Endodermal cell (in vitro differentiated cells): Measurements from ENCODE around the gene FAT1. TPM values are rescaled to one million over a fixed set of nuclear protein-coding genes. Genes with fewer than 3 reads are reported as not detected.

ENCODE experiments used
- DNase-seq: peaks from one replicate; pipeline ENCODE4 v3.0.0-alpha.2; 2017
- H3K27ac ChIP-seq: 2 replicates; pipeline ENCODE4 v1.5.1; 2013; ENCODE audit warnings: mild to moderate bottlenecking, low read depth, low read length, moderate library complexity
- H3K27me3 ChIP-seq: 2 replicates; pipeline ENCODE4 v1.6.1; 2013; ENCODE audit warnings: mild to moderate bottlenecking, low read length, moderate library complexity; ENCODE audit not compliant: insufficient read depth, control insufficient read depth, poor library complexity, severe bottlenecking
- H3K36me3 ChIP-seq: 2 replicates; pipeline ENCODE4 v1.7.0; 2013; ENCODE audit warnings: mild to moderate bottlenecking, low read length, moderate library complexity; ENCODE audit not compliant: control insufficient read depth, insufficient read depth
- H3K4me1 ChIP-seq: one replicate; pipeline ENCODE4 v1.7.0; 2013; ENCODE audit warnings: low read length; ENCODE audit not compliant: control insufficient read depth, insufficient read depth
- H3K4me3 ChIP-seq: 2 replicates; pipeline ENCODE4 v1.5.1; 2013; ENCODE audit warnings: mild to moderate bottlenecking, low read length, moderate library complexity
- H3K9ac ChIP-seq: 2 replicates; pipeline ENCODE4 v1.6.1; 2013; ENCODE audit warnings: mild to moderate bottlenecking, low read length, moderate library complexity; ENCODE audit not compliant: poor library complexity, severe bottlenecking; ENCODE audit errors: extremely low read depth
- H3K9me3 ChIP-seq: 2 replicates; pipeline ENCODE4 v1.6.1; 2013; ENCODE audit warnings: mild to moderate bottlenecking, low read length, moderate library complexity; ENCODE audit not compliant: control insufficient read depth
- H3K27ac Mint-ChIP-seq: 2 replicates; pipeline ENCODE4 v1.8.0; 2020; ENCODE audit warnings: mixed read lengths
- H3K27me3 Mint-ChIP-seq: 2 replicates; pipeline ENCODE4 v1.8.0; 2021; ENCODE audit warnings: mild to moderate bottlenecking, mixed read lengths; ENCODE audit not compliant: insufficient read depth
- H3K36me3 Mint-ChIP-seq: 2 replicates; pipeline ENCODE4 v1.8.0; 2020; ENCODE audit warnings: low read depth, mixed read lengths
- H3K4me1 Mint-ChIP-seq: 2 replicates; pipeline ENCODE4 v1.8.0; 2020; ENCODE audit warnings: mixed read lengths
- H3K4me3 Mint-ChIP-seq: 2 replicates; pipeline ENCODE4 v1.8.0; 2020; ENCODE audit warnings: mild to moderate bottlenecking, moderate library complexity, mixed read lengths
- H3K9me3 Mint-ChIP-seq: 2 replicates; pipeline ENCODE4 v1.8.0; 2020; ENCODE audit warnings: mild to moderate bottlenecking, mixed read lengths
- CTCF ChIP-seq: fragments of 200-600 bp; sonication (generic); conservative IDR thresholded peaks from 2 replicates; pipeline ENCODE4 v1.5.0; 2021; ENCODE audit warnings: antibody characterized with exemption, mild to moderate bottlenecking
- WGBS, 2 experiments: methylation state at CpG; one replicate each; pipeline versions ENCODE4 v1.1.5 to v1.1.7; 2013; ENCODE audit warnings: missing lambda C conversion rate in 2 of 2, mixed read lengths in 1 of 2; ENCODE audit not compliant: insufficient coverage in 1 of 2, insufficient read length in 1 of 2; 5-methylcytosine and 5-hydroxymethylcytosine counted together
- total RNA-seq, 2 donors: library from RNA; stranded (reverse); fragmentation: NEBNext Ultra II Directional in 1 of 2; extraction: Animal tissue kit (Norgen Biotek cat#: 25700) in 1 of 2; gene quantifications; 2 replicates in 1 of 2; 3 replicates in 1 of 2; pipeline ENCODE4 v1.2.1, GENCODE V29; 2021

FAT1 gene
- total RNA-seq, 2 donors from 2014 or later, result 66.6 to 77.8 TPM

GRCh38 chr4:186689476-186689875, 34.2 kb downstream of the FAT1 start:
- Mint-ChIP-seq H3K27ac (no peak overlapping the region), H3K27me3 (peaks cover 5% of the 10 kb centered on the region), H3K36me3 (peaks cover 10% of the 10 kb centered on the region), H3K9me3 (peaks cover 2% of the 10 kb centered on the region), H3K4me3 (no peak overlapping the region), H3K4me1 (peaks cover 53% of the 10 kb centered on the region)
- H3K36me3 ChIP-seq, result peaks cover 13% of the 10 kb centered on the region
- H3K27ac ChIP-seq, result no peak overlapping the region
- no peaks in the 10 kb centered on the region for H3K27me3 ChIP-seq
- DNase-seq, result no peak
- peaks cover 15% of the 10 kb centered on the region for H3K4me1 ChIP-seq
- no peaks in the 10 kb centered on the region for H3K9me3 ChIP-seq
- H3K9ac ChIP-seq, result no peak overlapping the region
- no peak for TF ChIP-seq CTCF
- WGBS, 2 experiments, result 75 to 81% methylated on average over 5 to 7 of the region's 7 CpGs
- no peak overlapping the region for H3K4me3 ChIP-seq

- Histone ChIP-seq H3K9me3 (no peaks in the 10 kb centered on the region), H3K27me3 (no peaks in the 10 kb centered on the region), H3K9ac (no peak overlapping the region), H3K27ac (no peak overlapping the region), H3K4me3 (peak overlapping the region; percentile 27), H3K4me1 (peaks cover 15% of the 10 kb centered on the region), H3K36me3 (peaks cover 13% of the 10 kb centered on the region)
- DNase-seq, result peak; percentile 84
- Mint-ChIP-seq H3K4me3 (peak overlapping the region; percentile 19), H3K27me3 (peaks cover 5% of the 10 kb centered on the region), H3K4me1 (peaks cover 61% of the 10 kb centered on the region), H3K36me3 (peaks cover 6% of the 10 kb centered on the region), H3K27ac (peak overlapping the region; percentile 5), H3K9me3 (no peaks in the 10 kb centered on the region)
- WGBS, 2 experiments, result 12 to 15% methylated on average over 5 to 11 of the region's 12 CpGs
- no peak for TF ChIP-seq CTCF
These were observed 35.3 kb downstream of the FAT1 start for GRCh38 chr4:186688150-186688943.

GRCh38 chr4:186687265-186687664, 36.4 kb downstream of the FAT1 start:
- H3K9me3 Mint-ChIP-seq, result no peaks in the 10 kb centered on the region
- H3K4me1 ChIP-seq, result peaks cover 15% of the 10 kb centered on the region
- H3K9ac ChIP-seq, result no peak overlapping the region
- DNase-seq, result no peak
- H3K4me3 Mint-ChIP-seq, result no peak overlapping the region
- H3K36me3 Mint-ChIP-seq, result peaks cover 1% of the 10 kb centered on the region
- H3K27ac ChIP-seq, result no peak overlapping the region
- peaks cover 61% of the 10 kb centered on the region for H3K4me1 Mint-ChIP-seq
- H3K36me3 ChIP-seq, result peaks cover 7% of the 10 kb centered on the region
- 80 to 95% methylated on average over 1 to 3 of the region's 3 CpGs for WGBS, 2 experiments
- H3K9me3 ChIP-seq, result no peaks in the 10 kb centered on the region
- no peak for TF ChIP-seq CTCF
- H3K27me3 ChIP-seq, result no peaks in the 10 kb centered on the region
- no peak overlapping the region for H3K4me3 ChIP-seq
- H3K27ac Mint-ChIP-seq, result no peak overlapping the region
- peaks cover 5% of the 10 kb centered on the region for H3K27me3 Mint-ChIP-seq
